GM21786 (cell line): ENCODE data around the gene TBC1D20.

Source experiments
- ATAC-seq: cut with Tn5 transposase; IDR thresholded peaks from one replicate; pipeline ENCODE4 v1.9.1; 2021; ENCODE audit not compliant: unreplicated experiment

TBC1D20 gene

DNA sequence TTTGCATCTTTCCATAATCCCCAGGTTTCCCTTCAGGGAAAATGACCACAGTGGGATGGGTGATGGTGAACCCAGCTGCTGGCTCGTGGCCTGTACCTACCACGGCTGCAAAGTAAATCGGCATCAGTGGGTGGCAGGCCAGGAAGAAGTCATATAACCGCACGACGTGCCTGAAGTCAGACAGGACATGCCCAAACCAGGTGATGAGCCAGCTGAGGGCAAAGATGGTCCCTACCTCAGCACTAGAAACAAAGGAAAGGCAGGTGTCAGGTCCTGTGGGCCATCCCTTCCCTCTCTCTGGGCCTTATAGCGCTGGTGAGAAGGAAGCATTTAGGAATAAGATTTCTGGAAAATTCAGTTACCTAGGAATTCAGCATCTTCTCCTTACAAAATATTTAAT lies 22.2 kb downstream of the TBC1D20 start:
- ATAC-seq, result no peak

DNA sequence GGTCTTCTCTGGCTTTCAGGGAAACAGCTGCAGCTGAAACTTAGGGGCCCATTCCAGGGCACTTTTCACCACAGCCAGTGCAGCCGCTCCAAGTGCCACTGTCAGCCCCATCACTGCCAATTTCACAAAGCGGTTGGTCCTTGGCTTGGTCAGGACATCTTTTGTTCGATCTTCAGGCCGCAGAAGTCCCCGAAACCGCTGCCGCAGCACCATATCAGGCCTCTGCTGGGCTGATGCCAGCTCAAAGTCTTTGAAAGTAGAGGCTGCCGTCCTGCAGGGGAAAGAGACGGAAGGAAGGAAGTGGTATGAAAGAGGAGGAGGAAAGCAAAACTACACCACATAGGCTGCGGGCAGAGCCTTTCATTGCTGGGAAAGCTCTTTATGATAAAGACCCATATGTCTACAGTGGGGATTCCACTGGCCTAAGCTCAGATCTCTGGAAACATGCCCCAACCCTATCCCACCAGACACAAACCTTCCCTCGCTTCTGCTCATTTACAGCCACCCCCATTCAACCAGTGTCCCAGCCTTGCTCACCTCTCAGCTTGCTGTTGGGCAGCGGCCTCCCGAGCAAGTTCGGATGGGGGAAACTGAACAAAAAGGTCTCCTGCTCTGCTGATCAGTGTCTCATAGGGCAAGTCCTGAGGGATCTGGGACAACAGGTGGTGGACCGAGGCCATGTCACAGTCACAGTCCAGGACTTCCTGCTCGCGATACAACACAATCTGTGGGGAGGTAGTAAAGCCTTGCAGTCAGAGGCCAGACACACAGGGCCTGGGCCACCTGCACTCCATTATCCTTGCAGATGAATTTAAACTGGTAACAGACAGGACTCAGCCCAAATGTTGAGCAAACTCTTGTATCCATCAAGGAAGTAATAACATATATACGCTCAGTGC lies 23.5 kb downstream of the TBC1D20 start:
- no peak for ATAC-seq

DNA sequence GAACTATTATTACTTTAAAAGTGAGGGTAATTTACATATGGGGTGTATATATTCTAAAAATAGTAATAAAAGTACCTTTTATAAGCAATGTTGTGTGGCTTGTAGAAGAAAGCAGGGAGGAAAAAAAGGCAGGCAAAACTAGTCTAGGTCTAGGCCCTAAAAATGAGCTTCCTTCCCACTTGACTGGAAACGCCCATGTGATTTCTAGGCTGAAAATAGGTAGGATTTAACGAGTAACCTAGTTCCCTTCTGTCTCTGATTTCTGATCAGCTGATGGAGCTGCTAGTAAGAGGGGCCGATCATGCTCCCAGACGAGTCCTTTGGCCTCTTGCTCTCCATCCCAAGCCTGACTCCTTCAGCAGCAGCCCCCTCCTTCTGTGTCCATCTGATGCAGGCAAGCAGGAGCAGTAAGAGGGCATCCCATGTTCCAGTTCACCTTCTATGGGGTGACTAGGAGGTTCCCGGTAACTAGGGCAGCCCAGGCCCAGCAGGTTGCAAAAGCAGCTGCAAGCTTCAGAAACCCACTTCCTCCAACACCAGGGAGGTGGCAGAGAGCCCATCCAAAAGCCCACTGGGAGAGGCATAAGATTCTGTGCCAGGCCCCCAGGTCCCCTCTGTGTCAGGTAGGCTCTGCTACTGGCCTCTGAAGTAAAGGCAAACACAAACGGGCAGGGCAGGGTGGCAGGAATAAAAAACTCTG lies 24.4 kb downstream of the TBC1D20 start:
- ATAC-seq, result no peak

DNA sequence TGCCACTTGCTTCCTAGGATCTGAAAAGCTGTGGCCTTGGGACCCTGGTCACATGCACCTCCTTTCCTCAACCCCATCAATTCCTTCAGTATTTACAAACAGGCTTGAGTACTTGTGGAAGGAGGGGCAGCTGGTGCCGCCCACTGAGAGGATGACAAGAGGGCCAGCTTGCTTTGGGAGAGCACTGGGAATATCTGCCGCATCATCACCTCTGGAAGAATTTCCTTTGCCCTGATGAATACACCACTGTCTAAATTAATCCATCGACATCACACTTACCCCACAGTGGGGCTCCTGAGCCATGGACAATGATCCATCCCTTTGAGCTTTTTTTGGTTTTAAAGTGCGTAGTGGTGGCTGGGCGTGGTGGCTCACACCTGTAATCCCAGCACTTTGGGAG lies 25.9 kb downstream of the TBC1D20 start:
- ATAC-seq, result no peak

DNA sequence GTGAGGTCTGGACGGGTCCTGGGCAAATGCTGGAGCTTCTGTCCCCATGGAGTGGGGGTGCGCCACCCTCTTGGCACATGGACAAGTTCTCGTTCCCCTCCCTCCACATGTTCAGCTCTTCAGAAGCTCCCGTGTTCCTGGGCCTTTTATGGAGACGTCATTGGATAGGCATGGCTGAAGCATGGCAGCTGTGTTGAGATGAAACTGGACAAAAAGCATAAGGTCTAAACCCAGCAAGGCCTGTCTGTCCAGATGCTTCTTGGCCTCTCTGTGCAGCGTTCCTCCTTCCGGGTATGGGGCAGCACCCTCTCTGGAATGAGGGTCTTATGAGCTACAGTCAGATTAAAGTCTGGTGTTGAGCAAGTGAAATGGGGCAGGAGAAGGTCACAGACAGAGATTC lies 26.8 kb downstream of the TBC1D20 start:
- ATAC-seq, result no peak

DNA sequence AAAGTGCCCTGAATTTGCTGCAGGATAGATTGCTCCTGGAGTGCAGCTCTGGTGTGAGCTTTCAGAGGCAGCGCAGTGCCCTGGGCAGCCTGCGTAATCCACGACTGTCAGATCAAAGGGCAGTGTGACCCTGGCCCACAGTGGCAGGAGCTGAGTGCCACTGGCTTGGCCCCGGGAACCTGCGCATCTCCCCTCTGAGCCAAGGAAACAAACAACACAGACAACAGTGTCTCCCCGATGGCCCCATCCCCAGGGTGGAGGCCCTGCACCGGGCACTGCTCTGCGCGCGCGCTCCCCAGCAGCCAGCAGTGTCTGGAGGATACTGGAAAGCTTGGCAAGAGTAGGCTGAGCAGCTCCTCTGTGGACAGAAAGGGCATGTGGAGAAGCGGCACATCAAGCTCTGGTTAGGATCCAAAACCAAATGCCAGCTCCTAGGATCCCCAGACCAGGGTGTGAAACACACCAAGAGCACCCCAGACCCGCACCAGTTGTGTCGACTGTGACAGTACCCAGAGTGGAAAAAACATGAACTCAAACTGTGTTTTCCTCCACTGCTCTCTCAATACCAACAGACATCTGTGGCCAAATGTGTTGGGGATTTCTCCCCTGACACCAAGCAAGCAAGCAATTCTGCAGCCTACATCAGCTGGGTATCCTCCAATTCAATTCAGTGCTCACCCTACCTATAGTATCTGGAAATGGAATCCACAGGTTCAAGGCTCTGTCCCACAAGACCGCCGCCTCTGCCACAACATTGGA lies 27.5 kb downstream of the TBC1D20 start:
- no peak for ATAC-seq

DNA sequence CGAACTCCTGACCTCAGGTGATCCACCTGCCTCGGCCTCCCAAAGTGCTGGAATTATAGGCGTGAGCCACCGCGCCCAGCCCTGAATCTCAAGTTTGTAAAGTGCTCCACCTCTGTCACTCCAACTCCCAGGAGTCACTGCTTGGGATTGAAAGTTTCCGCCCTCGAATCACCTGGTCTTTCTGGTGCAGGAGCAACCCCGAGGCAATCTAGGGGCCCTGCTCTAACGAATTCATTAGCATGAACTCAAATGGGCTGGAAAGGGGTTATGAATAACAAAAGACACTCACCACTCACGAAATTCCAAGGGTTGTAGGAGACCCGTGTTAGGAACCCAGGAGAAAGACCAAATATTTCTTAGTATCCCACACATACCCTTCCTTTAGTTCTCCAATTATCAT lies 28.1 kb downstream of the TBC1D20 start:
- no peak for ATAC-seq

DNA sequence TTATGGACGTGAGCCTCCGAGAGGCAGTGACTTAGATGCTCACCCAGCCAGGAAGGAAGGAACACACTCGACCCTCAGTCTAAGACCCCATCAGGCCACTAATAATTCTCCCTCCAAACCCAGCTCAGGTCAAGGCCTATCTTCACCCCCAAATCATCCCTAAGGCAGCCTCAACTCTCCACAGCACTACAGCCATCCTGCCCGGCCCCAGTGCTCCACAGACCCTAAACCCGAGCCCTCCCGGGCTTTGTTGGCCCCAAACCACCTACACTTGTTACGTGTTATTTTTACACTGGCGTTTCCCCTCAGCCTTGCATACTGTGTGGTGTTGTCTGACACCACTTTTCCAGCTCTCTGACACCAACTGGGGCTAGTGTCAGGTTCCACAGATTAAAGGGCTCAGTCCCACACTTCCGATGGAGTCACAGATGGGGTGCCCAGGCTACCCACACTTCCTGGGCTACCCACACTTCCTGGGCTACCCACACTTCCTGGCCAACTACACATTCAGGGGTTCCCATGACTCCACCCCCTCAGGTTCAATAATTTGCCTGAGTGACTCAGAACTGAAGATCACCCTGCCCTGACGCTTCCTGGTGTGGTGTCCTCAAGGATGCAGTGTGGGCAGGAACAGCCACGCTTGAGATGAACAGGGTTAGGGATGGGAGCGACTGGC lies 28.9 kb downstream of the TBC1D20 start:
- peak; percentile 84 for ATAC-seq

DNA sequence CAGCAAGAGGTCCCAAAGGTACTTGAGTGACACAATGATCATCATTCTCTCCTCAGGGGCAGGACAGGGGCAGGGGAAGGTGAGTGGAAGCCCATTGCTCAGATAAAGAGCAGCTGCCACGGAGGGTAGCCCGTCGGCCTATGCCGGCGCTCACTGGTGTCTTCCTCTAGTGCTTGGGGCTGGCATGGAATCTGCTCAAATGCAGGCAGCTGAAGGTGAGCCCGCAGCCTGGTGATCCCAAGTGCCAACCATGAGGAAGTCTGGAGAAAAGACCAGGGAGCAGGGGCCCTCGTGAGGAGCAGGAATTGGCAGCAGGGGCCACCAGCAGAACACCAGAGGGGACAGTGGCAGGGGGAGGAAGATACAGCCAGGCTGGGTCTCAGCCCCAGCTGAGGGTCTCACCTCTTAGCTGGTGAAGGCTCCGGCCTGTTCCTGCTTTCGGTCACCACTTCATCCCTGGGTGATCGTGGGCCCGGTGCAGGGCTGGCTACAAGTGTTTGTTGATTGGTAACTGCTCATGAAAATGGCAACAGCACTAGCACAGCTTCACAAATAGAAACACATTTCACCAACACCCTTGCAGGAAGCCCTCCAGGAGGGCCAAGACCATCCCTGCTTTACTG lies 29.5 kb downstream of the TBC1D20 start:
- ATAC-seq, result no peak

DNA sequence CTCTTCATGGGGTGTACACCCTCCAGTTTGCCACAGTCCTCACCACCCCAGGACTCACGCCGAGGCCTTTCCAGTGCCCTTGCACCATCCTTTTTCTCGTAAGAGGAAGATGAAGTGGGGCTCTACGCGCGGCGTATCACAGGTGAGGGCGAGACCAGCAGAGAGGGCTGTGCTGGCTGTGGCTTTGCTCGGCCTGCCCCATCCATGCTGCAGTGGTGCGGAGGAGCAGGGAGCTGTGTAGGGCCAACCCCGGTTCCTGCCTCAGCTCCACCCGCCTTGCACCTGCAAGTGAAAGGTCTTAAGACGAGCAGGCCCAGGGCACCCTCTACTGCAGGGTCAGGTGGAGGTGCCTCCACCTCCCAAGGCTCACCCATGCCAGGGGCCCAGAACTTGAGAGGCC lies 30.1 kb downstream of the TBC1D20 start:
- ATAC-seq, result no peak

DNA sequence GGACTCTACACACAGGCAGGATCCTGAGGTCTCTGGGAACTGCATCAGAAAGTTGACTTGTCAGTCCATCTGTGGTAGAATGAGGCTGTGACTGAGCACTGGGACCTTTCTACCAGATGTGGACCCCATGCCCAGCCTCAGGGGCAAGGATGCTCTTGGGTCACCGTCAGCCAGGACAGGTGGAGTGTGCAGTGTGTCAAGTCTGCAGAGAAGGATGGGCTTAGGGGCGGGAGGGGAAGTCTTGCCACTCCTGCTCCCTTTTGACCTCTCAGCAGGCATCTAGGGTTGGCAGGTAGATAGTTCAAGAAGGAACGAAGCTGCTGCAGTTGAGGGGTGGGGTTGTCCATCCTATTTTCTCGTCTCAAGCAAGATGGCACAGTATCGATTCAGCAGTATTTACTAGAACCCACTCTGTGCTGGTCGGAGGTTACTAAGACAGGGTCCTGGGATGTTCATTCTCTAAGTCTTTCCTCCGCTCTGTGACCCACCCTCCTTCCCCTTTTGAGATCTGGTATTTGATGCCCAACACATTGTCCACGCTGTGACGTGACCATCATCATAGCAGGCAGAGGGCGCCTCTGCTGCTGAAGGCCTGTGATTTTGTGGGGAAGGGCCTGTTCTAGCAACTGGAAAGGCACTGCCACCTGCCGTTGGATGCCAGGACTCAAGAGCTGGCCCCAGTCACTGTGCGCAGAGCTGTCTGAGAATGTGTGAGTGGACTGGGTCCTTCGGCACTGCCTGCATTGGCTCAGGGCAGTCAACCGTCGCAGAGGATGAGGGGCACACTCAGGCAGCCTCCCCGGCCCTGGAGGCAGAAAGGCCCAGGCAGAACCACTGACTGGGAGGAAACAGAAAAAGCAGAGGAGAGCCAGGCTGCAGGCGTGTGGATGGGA lies 31.1 kb downstream of the TBC1D20 start:
- ATAC-seq, result no peak

DNA sequence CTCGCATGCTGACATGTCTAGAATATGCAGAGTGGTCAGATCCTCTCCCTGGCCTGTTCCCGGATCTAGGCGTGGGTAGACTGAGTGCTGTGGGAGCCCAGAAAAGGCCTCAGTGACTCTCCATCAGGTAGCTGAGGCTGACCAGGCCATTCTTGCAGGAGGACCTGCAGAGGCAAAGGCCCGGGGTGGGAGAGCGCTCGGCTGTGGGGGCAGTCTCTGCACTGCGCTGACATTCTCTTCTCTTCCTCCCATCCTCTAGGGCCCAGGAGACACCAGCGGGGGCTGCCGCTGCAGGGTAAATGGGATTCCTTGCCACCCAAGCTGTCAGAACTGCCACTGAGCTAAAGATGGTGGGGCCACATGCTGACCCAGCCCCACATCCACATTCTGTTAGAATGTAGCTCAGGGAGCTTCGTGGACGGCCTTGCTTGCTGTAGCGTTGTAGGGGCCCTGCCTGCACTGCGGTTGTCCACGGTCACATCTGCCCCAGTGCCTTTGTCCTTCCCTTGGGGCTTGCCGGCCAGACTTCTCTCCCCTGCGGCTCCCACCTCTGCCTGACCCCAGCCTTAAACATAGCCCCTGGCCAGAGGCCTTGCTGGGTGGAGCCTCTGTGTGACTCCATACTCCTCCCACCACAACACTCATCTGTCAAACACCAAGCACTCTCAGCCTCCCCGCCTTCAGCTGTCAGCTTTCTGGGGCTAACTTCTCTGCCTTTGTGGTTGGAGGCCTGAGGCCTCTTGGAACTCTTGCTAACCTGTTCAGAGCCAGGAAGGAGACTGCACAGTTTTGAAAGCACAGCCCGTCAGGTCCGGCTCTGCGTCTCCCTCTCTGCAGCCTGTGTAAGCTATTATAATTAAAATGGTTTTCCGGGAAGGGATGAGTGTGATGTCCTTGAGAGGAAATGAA lies 32.0 kb downstream of the TBC1D20 start:
- no peak for ATAC-seq

DNA sequence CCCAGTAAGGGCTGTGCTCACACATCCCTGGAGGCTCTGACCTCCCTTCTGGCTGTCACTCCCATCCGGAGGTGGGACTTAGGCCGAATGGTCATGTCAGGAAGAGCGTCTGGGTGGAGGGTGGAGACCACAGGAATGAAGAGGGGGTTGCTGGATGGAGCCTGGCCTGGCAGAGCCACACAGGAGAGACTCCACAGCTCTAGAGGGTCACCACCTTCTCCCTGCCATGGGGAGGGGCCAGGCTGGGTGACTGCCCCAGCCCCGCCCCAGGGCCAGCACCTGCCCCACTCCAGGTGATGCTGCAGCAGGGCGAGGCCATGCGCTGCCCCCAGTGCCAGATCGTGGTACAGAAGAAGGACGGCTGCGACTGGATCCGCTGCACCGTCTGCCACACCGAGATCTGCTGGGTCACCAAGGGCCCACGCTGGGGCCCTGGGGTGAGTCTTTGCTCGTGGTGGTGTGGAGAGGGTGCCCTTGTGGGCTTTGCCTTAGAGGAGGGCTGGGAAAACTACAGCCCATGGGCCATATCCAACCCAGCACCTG lies 33.6 kb downstream of the TBC1D20 start:
- ATAC-seq, result no peak

DNA sequence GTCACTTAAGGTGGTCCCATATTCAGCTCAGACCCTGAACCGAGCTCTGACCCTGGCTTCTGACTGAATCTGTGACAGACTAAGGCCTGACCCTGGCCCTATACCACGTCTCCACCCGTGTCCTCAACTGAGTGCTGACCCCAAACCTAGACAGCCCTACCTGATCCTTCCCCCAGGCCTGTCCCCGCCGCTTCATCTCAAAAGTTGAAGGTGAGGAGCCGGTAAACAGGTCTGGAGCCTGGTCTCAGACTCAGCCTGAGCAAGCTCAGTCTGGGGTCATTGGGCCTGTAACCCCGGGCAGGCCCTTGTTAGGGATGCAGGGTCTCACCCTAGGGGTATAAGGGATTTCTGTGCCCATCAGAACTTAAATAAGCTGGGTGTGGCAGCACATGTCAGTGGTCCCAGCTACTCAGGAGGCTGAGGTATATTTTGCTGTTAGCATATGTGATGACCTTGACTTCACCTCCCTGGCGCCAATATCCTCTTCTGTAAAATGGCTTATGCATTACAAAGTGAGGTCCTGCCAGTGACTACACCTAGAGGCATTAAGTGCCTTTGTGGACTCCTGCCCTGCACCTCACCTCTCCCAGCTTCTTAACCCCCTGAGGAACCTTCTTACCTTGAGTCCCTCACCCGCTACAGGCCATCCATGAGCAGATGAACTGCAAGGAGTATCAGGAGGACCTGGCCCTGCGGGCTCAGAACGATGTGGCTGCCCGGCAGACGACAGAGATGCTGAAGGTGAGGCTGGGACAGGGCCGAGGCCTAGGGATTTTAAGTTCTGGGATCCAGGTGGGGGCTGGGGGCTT lies 34.3 kb downstream of the TBC1D20 start:
- ATAC-seq, result no peak

DNA sequence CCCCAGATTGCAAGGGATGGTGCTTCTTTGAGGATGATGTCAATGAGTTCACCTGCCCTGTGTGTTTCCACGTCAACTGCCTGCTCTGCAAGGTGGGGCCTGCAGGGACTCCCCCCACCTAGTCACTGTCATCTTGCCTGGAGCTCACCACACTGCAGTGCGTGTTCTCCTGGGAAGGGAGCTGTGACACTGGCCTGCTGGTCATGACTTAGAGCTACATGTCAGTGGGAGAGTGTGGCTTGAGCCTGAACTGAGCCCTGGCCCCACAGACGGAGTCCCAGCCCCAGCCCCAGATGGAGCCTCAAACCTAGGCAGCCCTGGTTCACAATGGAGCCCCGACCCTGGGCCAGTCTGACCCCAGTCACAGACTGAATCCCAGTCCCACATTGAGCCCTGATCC lies 34.9 kb downstream of the TBC1D20 start:
- no peak for ATAC-seq

DNA sequence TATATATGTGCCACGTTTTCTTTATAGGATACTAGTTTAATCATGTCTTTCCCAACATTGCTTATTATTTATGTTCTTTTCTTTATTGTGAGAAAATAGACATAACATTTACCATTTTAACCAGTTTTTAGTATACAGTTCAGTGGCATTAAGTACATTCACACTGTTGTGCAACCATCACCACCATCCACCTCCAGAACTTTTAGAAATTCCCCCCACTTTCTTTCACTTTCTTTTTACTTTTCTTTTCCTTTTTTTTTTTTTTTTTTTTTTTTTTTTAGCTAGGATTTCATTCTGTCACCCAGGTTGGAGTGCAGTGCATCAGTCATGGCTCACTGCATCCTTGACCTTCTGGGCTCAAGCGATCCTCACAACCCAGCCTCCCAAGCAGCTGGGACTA lies 35.8 kb downstream of the TBC1D20 start:
- ATAC-seq, result no peak

DNA sequence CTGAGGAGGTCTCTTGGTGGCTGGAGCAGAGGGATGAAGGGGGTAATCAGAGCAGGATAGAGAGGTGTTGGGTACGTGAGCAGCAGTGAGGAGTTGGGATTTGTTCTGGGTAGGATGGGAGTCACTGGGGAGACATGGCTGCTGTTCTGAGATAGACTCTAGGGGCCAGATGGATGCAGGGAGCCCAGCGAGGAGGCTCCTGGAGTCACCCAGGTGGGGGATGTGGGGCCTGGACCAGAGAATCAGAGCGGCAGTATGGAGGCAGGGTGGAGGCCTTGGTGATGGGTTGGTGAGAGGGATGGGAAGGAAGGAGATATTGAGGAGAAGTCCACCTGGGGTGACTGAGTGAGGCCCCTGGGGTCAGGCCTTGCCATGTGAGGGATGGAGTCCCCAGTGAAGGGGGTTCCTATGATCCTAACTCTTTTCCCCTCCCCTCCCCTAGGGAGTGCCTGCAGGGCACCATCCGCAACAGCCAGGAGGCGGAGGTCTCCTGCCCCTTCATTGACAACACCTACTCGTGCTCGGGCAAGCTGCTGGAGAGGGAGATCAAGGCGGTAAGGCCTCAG lies 40.6 kb downstream of the TBC1D20 start:
- no peak for ATAC-seq
